ENCODE data around the gene PLEKHN1.
A peak's percentile ranks its signal among the peaks of the same experiment; 100 is the strongest.

DNA sequence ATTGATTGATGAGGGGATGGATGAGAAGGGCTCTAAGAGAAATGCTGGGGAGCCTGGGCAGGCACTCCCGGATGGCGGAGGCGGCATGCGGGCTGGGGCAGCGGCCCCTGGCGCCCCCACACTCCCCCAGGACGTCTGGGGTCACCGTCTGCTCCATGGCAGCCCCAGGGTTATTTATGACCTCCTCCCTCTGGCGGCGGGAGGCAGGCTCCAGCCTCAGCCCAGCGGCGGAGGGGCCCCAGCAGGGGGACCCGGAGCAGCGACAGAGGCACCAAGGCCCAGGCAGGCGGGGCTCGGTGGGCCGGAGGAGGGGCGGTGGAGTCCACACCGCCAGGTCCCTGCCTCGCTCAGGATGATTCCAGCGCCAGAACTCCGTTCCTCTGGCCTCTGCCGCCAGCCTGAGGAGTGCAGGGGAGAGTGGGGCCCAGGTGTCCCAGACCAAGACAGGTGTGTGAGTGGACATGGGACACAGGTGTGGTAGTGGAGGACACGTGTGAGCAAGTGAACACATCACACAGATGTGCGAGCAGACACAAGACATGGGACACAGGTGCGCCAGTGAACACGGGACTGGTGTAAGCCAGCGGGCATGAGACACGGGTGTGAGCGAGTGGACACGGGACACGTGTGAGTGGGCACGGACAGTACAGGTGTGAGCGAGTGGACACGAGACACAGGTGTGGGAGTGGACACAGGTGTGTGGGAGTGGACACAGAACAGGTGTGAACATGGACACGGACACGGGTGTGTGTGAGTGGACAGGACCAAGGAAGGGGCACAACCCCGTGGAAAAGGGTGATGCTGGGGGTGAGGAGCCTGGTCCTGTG is 45.1 kb upstream of the PLEKHN1 start:
- TF ChIP-seq, protein P1, sequence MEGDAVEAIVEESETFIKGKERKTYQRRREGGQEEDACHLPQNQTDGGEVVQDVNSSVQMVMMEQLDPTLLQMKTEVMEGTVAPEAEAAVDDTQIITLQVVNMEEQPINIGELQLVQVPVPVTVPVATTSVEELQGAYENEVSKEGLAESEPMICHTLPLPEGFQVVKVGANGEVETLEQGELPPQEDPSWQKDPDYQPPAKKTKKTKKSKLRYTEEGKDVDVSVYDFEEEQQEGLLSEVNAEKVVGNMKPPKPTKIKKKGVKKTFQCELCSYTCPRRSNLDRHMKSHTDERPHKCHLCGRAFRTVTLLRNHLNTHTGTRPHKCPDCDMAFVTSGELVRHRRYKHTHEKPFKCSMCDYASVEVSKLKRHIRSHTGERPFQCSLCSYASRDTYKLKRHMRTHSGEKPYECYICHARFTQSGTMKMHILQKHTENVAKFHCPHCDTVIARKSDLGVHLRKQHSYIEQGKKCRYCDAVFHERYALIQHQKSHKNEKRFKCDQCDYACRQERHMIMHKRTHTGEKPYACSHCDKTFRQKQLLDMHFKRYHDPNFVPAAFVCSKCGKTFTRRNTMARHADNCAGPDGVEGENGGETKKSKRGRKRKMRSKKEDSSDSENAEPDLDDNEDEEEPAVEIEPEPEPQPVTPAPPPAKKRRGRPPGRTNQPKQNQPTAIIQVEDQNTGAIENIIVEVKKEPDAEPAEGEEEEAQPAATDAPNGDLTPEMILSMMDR (IDR thresholded peaks at IDR 0.05; ENCODE audit: poor library complexity) = peak; percentile 43
- TF ChIP-seq EZH2 (IDR thresholded peaks at IDR 0.05; ENCODE audit: borderline replicate concordance) (no peak), EZH2phosphoT487 (IDR thresholded peaks at IDR 0.05; ENCODE audit: low read depth, severe bottlenecking, unreplicated experiment) (no peak)

Data from hepatocyte (in vitro differentiated cells).